Activated naive CD4-positive, alpha-beta T cell treated with anti-CD3 and anti-CD28 coated beads, Interleukin-2, amount 50 U/mL, for 72 hours (primary cell): ENCODE measurements around the gene GAK. TPM values are rescaled to one million over a fixed set of nuclear protein-coding genes. Genes with fewer than 3 reads are reported as not detected.
A peak's percentile ranks its signal among the peaks of the same experiment; 100 is the strongest.

ENCODE experiments used
- ATAC-seq, 2 donors: fragments of 150-1000 bp; cut with Tn5 transposase; 2 replicates each; pipeline ENCODE4 v1.10.0; 2021; ENCODE audit warnings: mild to moderate bottlenecking in 2 of 2, moderate library complexity in 2 of 2
- DNase-seq, 2 donors: peaks; one replicate each; pipeline ENCODE4 v3.0.0; 2021 to 2022; ENCODE audit warnings: low spot score in 2 of 2
- H3K27ac Mint-ChIP-seq, 2 donors: one replicate each; pipeline ENCODE4 v1.8.0; 2022; ENCODE audit warnings: mild to moderate bottlenecking in 2 of 2, mixed read lengths in 2 of 2
- H3K36me3 Mint-ChIP-seq, 2 donors: one replicate each; pipeline ENCODE4 v1.8.0; 2022; ENCODE audit warnings: mixed read lengths in 2 of 2
- H3K9me3 Mint-ChIP-seq, 2 donors: one replicate each; pipeline ENCODE4 v1.8.0; 2022; ENCODE audit warnings: mixed read lengths in 2 of 2
- total RNA-seq, 2 donors: library from RNA; stranded (reverse); gene quantifications; one replicate each; pipeline ENCODE4 v1.2.3, GENCODE V29; 2022

Gene GAK
- total RNA-seq, 2 donors from 2014 or later, result 124 to 171 TPM

GRCh38 chr4:833156-833555 lies 99.0 kb downstream of the GAK start:
- Mint-ChIP-seq H3K27ac (no peak overlapping the region), H3K9me3 (peaks cover 0 to 10% of the 10 kb centered on the region in 2 donors), H3K36me3 (peaks cover 12 to 19% of the 10 kb centered on the region in 2 donors)
- peak in 1 of 2 donors; percentile 79 for ATAC-seq
- DNase-seq, result no peak

- DNase-seq, result no peak
- Mint-ChIP-seq H3K36me3 (peaks cover 6 to 18% of the 10 kb centered on the region in 2 donors), H3K9me3 (peaks cover 0 to 5% of the 10 kb centered on the region in 2 donors), H3K27ac (no peak overlapping the region)
- no peak for ATAC-seq
These were observed 99.6 kb downstream of the GAK start for GRCh38 chr4:832536-832935.

GRCh38 chr4:832108-832507 lies 100.0 kb downstream of the GAK start:
- peaks cover 0 to 4% of the 10 kb centered on the region in 2 donors for H3K9me3 Mint-ChIP-seq
- H3K36me3 Mint-ChIP-seq, result peaks cover 1 to 15% of the 10 kb centered on the region in 2 donors
- H3K27ac Mint-ChIP-seq, result no peak overlapping the region
- DNase-seq (no peak), ATAC-seq (no peak)

- no peak for DNase-seq
- Mint-ChIP-seq H3K9me3 (peaks cover 0 to 4% of the 10 kb centered on the region in 2 donors), H3K36me3 (peaks cover 0 to 13% of the 10 kb centered on the region in 2 donors), H3K27ac (no peak overlapping the region)
- ATAC-seq, result no peak
These were observed 100.7 kb downstream of the GAK start for GRCh38 chr4:831483-831805.

GRCh38 chr4:830601-831482 lies 101.3 kb downstream of the GAK start:
- ATAC-seq, result no peak
- Mint-ChIP-seq H3K27ac (no peak overlapping the region), H3K36me3 (peaks cover 0 to 9% of the 10 kb centered on the region in 2 donors), H3K9me3 (peaks cover 0 to 4% of the 10 kb centered on the region in 2 donors)
- DNase-seq, result no peak

- H3K9me3 Mint-ChIP-seq, result peaks cover 0 to 4% of the 10 kb centered on the region in 2 donors
- no peak for ATAC-seq
- H3K36me3 Mint-ChIP-seq, result peaks cover 0 to 6% of the 10 kb centered on the region in 2 donors
- no peak overlapping the region for H3K27ac Mint-ChIP-seq
- no peak for DNase-seq
These were observed 102.1 kb downstream of the GAK start for GRCh38 chr4:829761-830600.

- Mint-ChIP-seq H3K9me3 (peaks cover 0 to 4% of the 10 kb centered on the region in 2 donors), H3K27ac (no peak overlapping the region), H3K36me3 (peaks cover 0 to 6% of the 10 kb centered on the region in 2 donors)
- ATAC-seq (no peak), DNase-seq (no peak)
These were observed 102.8 kb downstream of the GAK start for GRCh38 chr4:829291-829690.

GRCh38 chr4:828641-829271 lies 103.4 kb downstream of the GAK start:
- H3K9me3 Mint-ChIP-seq, result peaks cover 0 to 4% of the 10 kb centered on the region in 2 donors
- ATAC-seq, result no peak

GRCh38 chr4:827209-828081 lies 104.7 kb downstream of the GAK start:
- Mint-ChIP-seq H3K27ac (peak overlapping the region in 1 of 2 donors; percentile 0), H3K9me3 (peaks cover 0 to 4% of the 10 kb centered on the region in 2 donors), H3K36me3 (peaks cover 0 to 6% of the 10 kb centered on the region in 2 donors)
- no peak for DNase-seq
- peak in 1 of 2 donors; percentile 39 for ATAC-seq

More at GRCh38 chr4:828641-829271, 103.4 kb downstream of the GAK start:
- peaks cover 0 to 6% of the 10 kb centered on the region in 2 donors for H3K36me3 Mint-ChIP-seq
- peak overlapping the region in 1 of 2 donors; percentile 68 for H3K27ac Mint-ChIP-seq
- DNase-seq, result no peak

GRCh38 chr4:826508-827208 lies 105.5 kb downstream of the GAK start:
- H3K27ac Mint-ChIP-seq, result no peak overlapping the region
- DNase-seq (peak in 1 of 2 donors; percentile 28), ATAC-seq (peak in 1 of 2 donors; percentile 21)
- H3K9me3 Mint-ChIP-seq, result peaks cover 0 to 4% of the 10 kb centered on the region in 2 donors
- H3K36me3 Mint-ChIP-seq, result peaks cover 0 to 6% of the 10 kb centered on the region in 2 donors

GRCh38 chr4:825971-826330 lies 106.2 kb downstream of the GAK start, which contains the start of gene CPLX1:
Gene CPLX1 (minus strand): TSS chr4:826129. CDS start chr4:824522, 1,607 bp downstream.
- ATAC-seq (peak in 1 of 2 donors; percentile 28), DNase-seq (no peak)
- H3K27ac Mint-ChIP-seq, result no peak within 1 kb of the TSS
- no peaks in the 10 kb centered on the region for H3K9me3 Mint-ChIP-seq
- peaks cover 0 to 6% of the 10 kb centered on the region in 2 donors for H3K36me3 Mint-ChIP-seq

GRCh38 chr4:825063-825970 lies 106.8 kb downstream of the GAK start:
- peak; percentile 28 to 36 for ATAC-seq
- peaks cover 0 to 6% of the 10 kb centered on the region in 2 donors for H3K36me3 Mint-ChIP-seq
- no peaks in the 10 kb centered on the region for H3K9me3 Mint-ChIP-seq
- no peak overlapping the region for H3K27ac Mint-ChIP-seq
- peak in 1 of 2 donors; percentile 36 for DNase-seq

GRCh38 chr4:824461-825062 lies 107.6 kb downstream of the GAK start:
- ATAC-seq (no peak), DNase-seq (no peak)
- Mint-ChIP-seq H3K36me3 (peaks cover 0 to 6% of the 10 kb centered on the region in 2 donors), H3K27ac (no peak overlapping the region), H3K9me3 (no peaks in the 10 kb centered on the region)
